Measurements from ENCODE around the gene MKNK1.

Gene MKNK1

DNA sequence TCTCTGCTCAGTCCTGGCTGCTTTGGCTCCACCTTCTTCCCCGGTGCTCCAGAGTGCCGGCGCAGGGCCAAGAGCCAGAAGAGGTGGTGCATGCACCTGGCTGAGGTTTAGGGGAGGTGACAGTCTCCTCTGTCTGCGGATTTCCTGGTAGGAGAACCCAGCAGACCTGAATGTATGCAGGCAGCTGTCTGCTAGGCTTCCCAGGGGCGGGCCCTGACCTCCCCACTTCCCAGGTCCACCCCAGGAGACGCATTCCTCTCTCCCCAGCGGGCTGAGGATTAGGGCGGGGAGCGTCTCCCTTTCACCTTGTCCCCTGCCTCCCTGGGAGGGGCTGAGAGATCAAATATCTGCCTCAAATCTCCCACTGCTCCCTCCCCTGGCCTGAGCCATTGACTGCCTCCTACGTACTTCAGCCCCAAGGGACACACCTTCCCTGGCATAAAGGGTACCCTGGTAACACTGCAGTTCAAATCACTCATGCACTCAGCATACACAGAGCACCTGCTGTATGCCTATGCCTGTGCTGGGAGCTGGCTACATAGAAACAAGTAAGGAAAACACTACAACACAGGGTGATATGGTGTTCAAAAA is 87.0 kb downstream of the MKNK1 start:
- peak overlapping the region; percentile 42 for H3K27ac ChIP-seq
- DNase-seq (ENCODE audit: low spot score), result peak; percentile 69
- ChIA-PET POLR2A (ENCODE audit: low non-redundant PET) (no interaction called here), CTCF (interaction anchor here (1.8 kb wide), 1 partner anchor 39 kb away, joined by 7 read pairs; no protein-coding TSS in a partner anchor)
- TF ChIP-seq CTCF (conservative IDR thresholded peaks at IDR 0.05; ENCODE audit: low read depth), result no peak

DNA sequence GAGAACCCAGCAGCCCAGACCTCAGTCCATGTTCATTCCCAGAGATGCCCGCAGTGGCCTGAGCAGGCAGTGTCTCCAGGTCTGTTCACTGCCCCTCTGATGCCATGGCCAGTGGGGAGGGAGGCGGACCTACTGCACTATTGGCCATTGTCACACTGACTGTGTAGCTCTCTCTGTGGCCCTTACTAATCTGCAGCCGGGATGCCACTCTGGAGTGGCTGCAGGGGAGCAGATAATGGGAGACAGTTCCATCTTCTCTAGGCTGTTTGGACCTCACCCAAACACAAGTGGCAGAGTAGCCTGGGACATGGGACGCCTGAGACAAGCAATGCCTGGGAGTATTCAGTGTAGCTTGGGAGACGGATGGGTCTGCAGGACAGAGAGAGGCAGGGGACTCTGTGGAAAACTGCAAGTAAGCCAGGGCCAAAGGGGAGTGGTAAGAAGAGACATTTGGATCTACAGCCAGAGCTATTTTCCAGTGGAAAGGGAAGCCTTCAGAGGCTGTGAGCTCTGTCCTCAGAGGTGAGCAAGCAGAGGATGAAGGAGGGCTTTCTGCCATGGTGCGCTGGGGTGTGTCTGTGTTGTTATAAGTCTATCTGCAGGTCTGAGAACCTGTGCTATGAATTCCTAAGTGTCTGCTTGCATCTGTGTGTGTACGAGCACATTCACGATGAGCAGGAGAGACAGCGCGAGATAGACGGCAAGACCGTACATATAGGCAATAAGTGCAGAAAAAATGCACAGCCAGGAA is 87.7 kb downstream of the MKNK1 start:
- ChIA-PET CTCF (interaction anchor here (1.8 kb wide), 1 partner anchor 39 kb away, joined by 7 read pairs; no protein-coding TSS in a partner anchor), POLR2A (ENCODE audit: low non-redundant PET) (no interaction called here)
- no peak for TF ChIP-seq CTCF (conservative IDR thresholded peaks at IDR 0.05; ENCODE audit: low read depth)
- H3K27ac ChIP-seq, result peak overlapping the region; percentile 42
- DNase-seq (ENCODE audit: low spot score), result no peak

DNA sequence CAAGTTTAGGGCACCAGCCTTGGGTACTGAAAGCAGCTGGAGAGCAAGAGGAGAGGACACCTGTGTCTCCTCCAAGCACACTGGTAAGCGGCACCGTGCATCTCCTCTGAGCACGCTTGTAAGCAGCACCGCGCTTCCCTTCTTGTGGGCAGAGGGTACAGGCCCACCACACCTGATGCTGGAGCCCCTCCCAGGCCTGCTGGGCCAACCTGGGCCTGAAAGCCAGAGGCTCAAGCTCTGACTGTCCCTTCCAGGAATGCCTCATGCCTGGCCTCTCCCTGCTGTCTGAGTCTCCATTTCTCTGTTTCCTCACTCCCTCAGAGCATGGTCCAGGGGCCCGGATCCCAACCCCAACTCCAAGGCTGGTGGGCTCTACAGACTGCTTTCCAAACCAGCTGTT is 88.5 kb downstream of the MKNK1 start:
- CTCF ChIA-PET, result no interaction called here
- no peak overlapping the region for H3K27ac ChIP-seq
- POLR2A ChIA-PET (ENCODE audit: low non-redundant PET), result no interaction called here
- TF ChIP-seq CTCF (conservative IDR thresholded peaks at IDR 0.05; ENCODE audit: low read depth), result no peak
- DNase-seq (ENCODE audit: low spot score), result no peak

- TF ChIP-seq CTCF (conservative IDR thresholded peaks at IDR 0.05; ENCODE audit: low read depth), result no peak
- DNase-seq (ENCODE audit: low spot score), result no peak
- ChIA-PET POLR2A (ENCODE audit: low non-redundant PET) (no interaction called here), CTCF (no interaction called here)
- H3K27ac ChIP-seq, result no peak overlapping the region
These were observed 90.5 kb downstream of the MKNK1 start for GRCh38 chr1:46513536-46513935.

GRCh38 chr1:46512792-46513190 is 91.3 kb downstream of the MKNK1 start:
- POLR2A ChIA-PET (ENCODE audit: low non-redundant PET), result no interaction called here
- DNase-seq (ENCODE audit: low spot score), result no peak
- no peak for TF ChIP-seq CTCF (conservative IDR thresholded peaks at IDR 0.05; ENCODE audit: low read depth)
- CTCF ChIA-PET, result no interaction called here
- no peak overlapping the region for H3K27ac ChIP-seq

- no peak for TF ChIP-seq CTCF (conservative IDR thresholded peaks at IDR 0.05; ENCODE audit: low read depth)
- H3K27ac ChIP-seq, result no peak overlapping the region
- ChIA-PET POLR2A (ENCODE audit: low non-redundant PET) (no interaction called here), CTCF (no interaction called here)
- no peak for DNase-seq (ENCODE audit: low spot score)
These were observed 91.8 kb downstream of the MKNK1 start for GRCh38 chr1:46512135-46512791.

All from RWPE1 (cell line).